Effector memory CD4-positive, alpha-beta T cell (primary cell): Measurements from ENCODE around the gene MACROH2A1.

ENCODE experiments used
- DNase-seq, 3 donors: peaks; one replicate each; pipeline ENCODE4 v3.0.0-alpha.2; 2020
- H3K27ac ChIP-seq: 2 replicates; pipeline ENCODE4 v1.7.0; 2013; ENCODE audit warnings: mild to moderate bottlenecking, low read length, moderate library complexity; ENCODE audit not compliant: insufficient read depth, poor library complexity, severe bottlenecking
- H3K27me3 ChIP-seq: replicated peaks from 2 replicates; pipeline ENCODE4 v1.7.0; 2013; ENCODE audit warnings: mild to moderate bottlenecking, low read length; ENCODE audit not compliant: insufficient read depth, control insufficient read depth, poor library complexity, severe bottlenecking
- H3K36me3 ChIP-seq: 2 replicates; pipeline ENCODE4 v1.7.0; 2013; ENCODE audit warnings: mild to moderate bottlenecking, low read length, moderate library complexity; ENCODE audit not compliant: control insufficient read depth, insufficient read depth
- H3K4me1 ChIP-seq: 2 replicates; pipeline ENCODE4 v1.7.0; 2013; ENCODE audit warnings: low read length, mild to moderate bottlenecking; ENCODE audit not compliant: control insufficient read depth, insufficient read depth, poor library complexity, severe bottlenecking
- H3K4me3 ChIP-seq: 2 replicates; pipeline ENCODE4 v1.7.0; 2013; ENCODE audit warnings: low read length, low read depth, mild to moderate bottlenecking; ENCODE audit not compliant: insufficient read depth, poor library complexity, severe bottlenecking
- H3K9me3 ChIP-seq: 2 replicates; pipeline ENCODE4 v1.7.0; 2013; ENCODE audit warnings: mild to moderate bottlenecking, low read length, moderate library complexity; ENCODE audit not compliant: control insufficient read depth

The MACROH2A1 gene

GRCh38 chr5:135344349-135344748 lies 54.7 kb downstream of the MACROH2A1 start:
- Histone ChIP-seq H3K27me3 (no peaks in the 10 kb centered on the region), H3K4me3 (no peak overlapping the region), H3K9me3 (no peaks in the 10 kb centered on the region), H3K27ac (no peak overlapping the region), H3K36me3 (peaks cover 70% of the 10 kb centered on the region), H3K4me1 (no peaks in the 10 kb centered on the region)
- no peak for DNase-seq

- Histone ChIP-seq H3K27ac (no peak overlapping the region), H3K9me3 (no peaks in the 10 kb centered on the region), H3K27me3 (no peaks in the 10 kb centered on the region), H3K36me3 (peaks cover 74% of the 10 kb centered on the region), H3K4me1 (no peaks in the 10 kb centered on the region), H3K4me3 (no peak overlapping the region)
- no peak for DNase-seq
Measured at GRCh38 chr5:135343413-135343812, 55.6 kb downstream of the MACROH2A1 start.

DNA sequence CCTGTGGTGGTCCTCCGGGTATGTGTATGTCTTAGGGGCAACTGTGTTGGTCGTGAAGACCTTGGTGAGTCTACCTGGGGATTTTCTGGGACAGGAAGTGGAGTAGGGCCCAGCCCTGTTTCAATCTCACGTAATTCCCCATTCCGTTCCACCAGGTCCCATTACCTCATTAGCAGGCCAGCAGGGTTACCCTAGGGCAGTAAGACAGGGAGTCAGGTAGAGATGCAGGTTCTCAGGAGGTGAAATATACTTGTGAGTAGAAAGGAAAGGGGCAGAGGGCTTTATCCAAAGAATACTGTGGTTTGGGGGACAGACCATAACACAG lies 56.5 kb downstream of the MACROH2A1 start:
- H3K27ac ChIP-seq, result no peak overlapping the region
- no peaks in the 10 kb centered on the region for H3K9me3 ChIP-seq
- no peak for DNase-seq
- H3K27me3 ChIP-seq, result no peaks in the 10 kb centered on the region
- no peaks in the 10 kb centered on the region for H3K4me1 ChIP-seq
- peaks cover 82% of the 10 kb centered on the region for H3K36me3 ChIP-seq
- no peak overlapping the region for H3K4me3 ChIP-seq

DNA sequence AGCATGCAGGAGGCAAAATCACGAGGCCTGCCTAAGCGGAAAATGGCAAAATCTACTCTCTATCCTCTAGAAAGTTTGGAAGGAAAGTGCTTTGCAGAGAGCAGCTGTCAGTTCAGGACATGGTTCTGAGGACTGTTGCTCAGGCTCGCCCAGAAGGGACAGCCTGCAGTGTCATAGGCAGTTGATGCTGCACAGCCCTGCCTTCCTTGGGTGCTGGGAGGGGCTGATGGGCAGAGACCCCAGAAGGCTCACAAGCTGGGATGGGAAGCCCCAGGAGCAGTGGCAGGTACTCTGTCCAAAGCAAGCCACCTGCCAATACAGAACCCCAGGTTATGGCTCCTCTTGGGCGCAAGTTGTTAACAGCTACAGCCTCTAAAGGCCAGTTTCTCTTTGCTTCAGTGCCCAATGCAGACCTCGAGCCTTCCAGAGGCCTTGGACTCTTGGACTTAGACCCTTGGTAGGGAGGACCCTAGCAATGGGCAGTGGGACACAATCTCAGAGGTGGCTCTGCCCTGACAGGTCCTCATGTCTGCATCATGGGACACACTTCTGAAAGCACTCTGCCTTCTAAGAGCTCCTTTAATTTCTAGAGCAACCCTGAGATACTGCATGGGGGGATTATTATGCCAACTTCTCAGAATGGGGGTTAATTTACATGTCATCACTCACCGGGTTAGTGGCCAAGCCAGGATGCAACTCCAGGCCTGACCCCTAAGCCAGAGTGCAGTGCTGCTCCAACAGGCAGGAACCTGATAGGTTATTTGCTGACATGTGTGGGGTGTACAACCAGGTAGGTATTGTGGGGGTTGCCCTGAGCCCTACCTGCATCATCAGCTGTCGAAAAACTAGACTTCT lies 57.1 kb downstream of the MACROH2A1 start:
- peaks cover 84% of the 10 kb centered on the region for H3K36me3 ChIP-seq
- no peaks in the 10 kb centered on the region for H3K27me3 ChIP-seq
- H3K27ac ChIP-seq, result no peak overlapping the region
- no peaks in the 10 kb centered on the region for H3K4me1 ChIP-seq
- no peaks in the 10 kb centered on the region for H3K9me3 ChIP-seq
- DNase-seq, result no peak
- no peak overlapping the region for H3K4me3 ChIP-seq

GRCh38 chr5:135341016-135341666 lies 57.9 kb downstream of the MACROH2A1 start:
- Histone ChIP-seq H3K4me3 (no peak overlapping the region), H3K27ac (no peak overlapping the region), H3K9me3 (no peaks in the 10 kb centered on the region), H3K4me1 (no peaks in the 10 kb centered on the region), H3K27me3 (no peaks in the 10 kb centered on the region), H3K36me3 (peaks cover 88% of the 10 kb centered on the region)
- DNase-seq, result no peak

GRCh38 chr5:135340568-135340967 lies 58.5 kb downstream of the MACROH2A1 start:
- Histone ChIP-seq H3K27ac (no peak overlapping the region), H3K4me1 (no peaks in the 10 kb centered on the region), H3K4me3 (no peak overlapping the region), H3K27me3 (no peaks in the 10 kb centered on the region), H3K9me3 (no peaks in the 10 kb centered on the region), H3K36me3 (peaks cover 88% of the 10 kb centered on the region)
- DNase-seq, result no peak

DNA sequence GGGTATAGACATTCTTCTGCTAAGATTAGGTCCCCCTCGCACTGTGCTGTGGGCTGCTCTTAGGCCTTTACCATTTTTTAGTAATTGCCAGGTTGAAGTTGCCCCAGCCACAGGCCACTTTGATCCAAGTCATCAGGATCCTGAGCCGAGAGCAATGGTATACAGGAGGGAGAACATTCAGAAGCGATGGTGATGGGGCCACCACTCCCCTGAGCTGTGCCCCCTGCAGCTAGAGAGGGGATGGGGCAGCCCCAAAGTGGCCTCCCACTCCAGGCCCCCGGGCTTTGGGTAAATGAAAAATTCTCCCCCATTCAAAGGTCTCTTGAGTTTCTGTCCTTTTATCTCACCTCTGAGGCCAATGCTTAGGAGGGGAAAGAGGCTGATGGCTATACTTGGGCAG lies 59.4 kb downstream of the MACROH2A1 start:
- no peak overlapping the region for H3K27ac ChIP-seq
- H3K36me3 ChIP-seq, result peaks cover 90% of the 10 kb centered on the region
- no peaks in the 10 kb centered on the region for H3K27me3 ChIP-seq
- no peaks in the 10 kb centered on the region for H3K4me1 ChIP-seq
- no peak for DNase-seq
- no peak overlapping the region for H3K4me3 ChIP-seq
- no peaks in the 10 kb centered on the region for H3K9me3 ChIP-seq

DNA sequence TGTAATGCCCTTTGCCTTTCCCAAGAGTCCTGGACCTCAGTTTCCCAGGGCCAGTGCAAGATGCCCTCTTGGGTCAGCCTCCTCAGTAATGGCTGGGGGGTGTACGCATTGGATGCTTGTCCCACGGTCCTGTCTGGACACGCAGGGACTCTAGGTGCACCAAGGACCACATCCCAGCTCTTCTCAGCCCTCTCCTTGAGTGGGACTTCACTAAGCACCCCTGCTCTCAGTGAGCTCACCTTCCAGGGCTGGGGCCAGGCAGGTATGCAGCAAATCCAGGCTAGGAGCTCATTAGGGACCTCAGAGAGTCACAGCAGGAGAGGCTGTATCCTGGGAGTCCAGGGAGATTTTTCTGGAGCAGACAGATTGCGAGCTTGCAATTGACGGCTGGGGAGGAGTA lies 59.8 kb downstream of the MACROH2A1 start:
- no peak overlapping the region for H3K27ac ChIP-seq

GRCh38 chr5:135337064-135337463 lies 62.0 kb downstream of the MACROH2A1 start:
- Histone ChIP-seq H3K4me3 (no peak overlapping the region), H3K4me1 (no peaks in the 10 kb centered on the region), H3K27me3 (no peaks in the 10 kb centered on the region), H3K27ac (no peak overlapping the region), H3K36me3 (peaks cover 64% of the 10 kb centered on the region), H3K9me3 (no peaks in the 10 kb centered on the region)
- DNase-seq, result no peak

More for the DNA sequence above, 59.8 kb downstream of the MACROH2A1 start:
- no peak for DNase-seq
- Histone ChIP-seq H3K27me3 (no peaks in the 10 kb centered on the region), H3K4me1 (no peaks in the 10 kb centered on the region), H3K36me3 (peaks cover 85% of the 10 kb centered on the region), H3K4me3 (no peak overlapping the region), H3K9me3 (no peaks in the 10 kb centered on the region)

DNA sequence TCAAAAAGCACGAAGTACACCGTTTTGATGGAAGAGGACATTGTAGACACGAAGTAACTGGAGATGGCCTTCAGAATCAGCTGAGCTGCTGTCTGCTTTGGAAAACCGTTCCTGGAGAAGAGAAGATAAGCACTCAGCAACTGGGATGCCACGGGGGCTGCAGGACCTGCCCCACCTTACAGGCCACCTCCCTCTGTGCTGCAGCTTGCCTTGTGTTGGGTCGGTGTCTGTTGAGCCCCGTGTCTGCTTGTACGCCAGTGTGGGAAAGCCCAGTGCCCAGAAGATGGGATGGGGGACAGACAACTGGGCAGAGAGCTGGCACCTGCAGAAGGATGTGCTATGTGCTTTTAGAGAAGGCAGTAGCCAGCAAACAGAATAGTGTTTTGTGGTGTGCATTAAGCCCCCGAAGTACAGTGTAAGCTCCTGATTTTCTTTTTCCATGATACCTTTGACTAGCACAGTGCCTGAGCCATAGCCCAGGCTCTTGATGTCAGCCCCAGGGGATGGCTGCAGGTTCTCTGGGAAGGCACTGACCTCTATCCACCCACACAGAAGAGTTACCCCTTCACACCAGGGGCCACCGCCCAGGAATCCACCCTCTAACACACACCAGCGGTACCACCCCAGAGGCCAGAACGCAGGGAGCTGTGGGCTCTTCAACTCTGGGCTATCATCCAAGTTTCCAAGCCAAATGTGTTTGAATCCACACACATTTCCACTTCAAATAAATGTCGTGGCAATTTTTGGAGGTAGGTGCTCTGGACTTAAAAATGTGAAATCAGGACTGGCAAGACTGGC lies 63.8 kb downstream of the MACROH2A1 start:
- H3K9me3 ChIP-seq, result no peaks in the 10 kb centered on the region
- DNase-seq, result no peak
- H3K27ac ChIP-seq, result no peak overlapping the region
- no peaks in the 10 kb centered on the region for H3K4me1 ChIP-seq
- H3K36me3 ChIP-seq, result peaks cover 50% of the 10 kb centered on the region
- H3K4me3 ChIP-seq, result no peak overlapping the region
- H3K27me3 ChIP-seq, result no peaks in the 10 kb centered on the region
